RWPE1 (cell line): ENCODE measurements around the gene SLC2A9.

Experiments used
- CTCF ChIA-PET: fragments of 350-600 bp; sonication (Branson Sonifier 250); formaldehyde crosslinking; extraction: SDS; loops from one replicate; lab custom pipeline; 2021; lab: Yijun Ruan, JAX
- POLR2A ChIA-PET: fragments of 400-600 bp; formaldehyde crosslinking; extraction: SDS; loops from one replicate; lab custom pipeline; 2020; ENCODE audit warnings: antibody characterized with exemption; ENCODE audit not compliant: low non-redundant PET; lab: Yijun Ruan, JAX
- DNase-seq: peaks from one replicate; pipeline ENCODE4 v3.0.0; 2012; ENCODE audit warnings: low spot score
- H3K27ac ChIP-seq: fragments of 450-650 bp; 2 replicates; pipeline ENCODE4 v1.5.1; 2017
- TF ChIP-seq, protein P1 (sequence below): fragments of 450-650 bp; conservative IDR thresholded peaks from 2 replicates; pipeline ENCODE4 v1.5.1; 2017; ENCODE audit warnings: low read depth, mild to moderate bottlenecking

SLC2A9 gene

GRCh38 chr4:9952415-9952950, 68.8 kb downstream of the SLC2A9 start:
- no peak overlapping the region for H3K27ac ChIP-seq
- ChIA-PET POLR2A (no interaction called here), CTCF (no interaction called here)
- TF ChIP-seq, protein P1, sequence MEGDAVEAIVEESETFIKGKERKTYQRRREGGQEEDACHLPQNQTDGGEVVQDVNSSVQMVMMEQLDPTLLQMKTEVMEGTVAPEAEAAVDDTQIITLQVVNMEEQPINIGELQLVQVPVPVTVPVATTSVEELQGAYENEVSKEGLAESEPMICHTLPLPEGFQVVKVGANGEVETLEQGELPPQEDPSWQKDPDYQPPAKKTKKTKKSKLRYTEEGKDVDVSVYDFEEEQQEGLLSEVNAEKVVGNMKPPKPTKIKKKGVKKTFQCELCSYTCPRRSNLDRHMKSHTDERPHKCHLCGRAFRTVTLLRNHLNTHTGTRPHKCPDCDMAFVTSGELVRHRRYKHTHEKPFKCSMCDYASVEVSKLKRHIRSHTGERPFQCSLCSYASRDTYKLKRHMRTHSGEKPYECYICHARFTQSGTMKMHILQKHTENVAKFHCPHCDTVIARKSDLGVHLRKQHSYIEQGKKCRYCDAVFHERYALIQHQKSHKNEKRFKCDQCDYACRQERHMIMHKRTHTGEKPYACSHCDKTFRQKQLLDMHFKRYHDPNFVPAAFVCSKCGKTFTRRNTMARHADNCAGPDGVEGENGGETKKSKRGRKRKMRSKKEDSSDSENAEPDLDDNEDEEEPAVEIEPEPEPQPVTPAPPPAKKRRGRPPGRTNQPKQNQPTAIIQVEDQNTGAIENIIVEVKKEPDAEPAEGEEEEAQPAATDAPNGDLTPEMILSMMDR: no peak
- DNase-seq: no peak

DNA sequence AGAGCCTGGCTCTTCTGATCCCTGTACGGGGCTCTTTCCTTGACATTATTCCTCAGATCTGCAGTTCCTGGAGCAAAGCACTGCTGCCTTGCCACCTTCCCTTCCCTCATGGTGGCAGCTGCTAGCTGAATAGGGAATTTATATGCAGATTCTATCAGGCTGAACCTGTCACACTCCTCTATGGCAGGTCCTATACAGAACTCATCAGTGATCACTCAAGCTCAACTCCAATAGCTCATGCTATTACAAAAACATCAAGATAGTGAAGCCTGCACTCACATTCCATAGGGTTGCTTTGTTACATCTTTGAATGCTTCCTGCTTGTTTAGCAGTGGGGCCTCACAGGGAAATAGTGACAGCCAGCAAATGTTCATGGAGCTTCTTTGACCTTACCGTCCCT, 71.7 kb downstream of the SLC2A9 start:
- no peak for DNase-seq
- H3K27ac ChIP-seq: no peak overlapping the region
- TF ChIP-seq, protein P1: no peak
- ChIA-PET POLR2A (no interaction called here), CTCF (no interaction called here)

- DNase-seq: no peak
- H3K27ac ChIP-seq: no peak overlapping the region
- ChIA-PET CTCF (no interaction called here), POLR2A (no interaction called here)
- TF ChIP-seq, protein P1: no peak
Observed at GRCh38 chr4:9947168-9948062, 73.9 kb downstream of the SLC2A9 start.

GRCh38 chr4:9946170-9946569, 75.1 kb downstream of the SLC2A9 start:
- H3K27ac ChIP-seq: no peak overlapping the region
- ChIA-PET POLR2A (no interaction called here), CTCF (no interaction called here)
- TF ChIP-seq, protein P1: no peak
- no peak for DNase-seq

- no peak overlapping the region for H3K27ac ChIP-seq
- TF ChIP-seq, protein P1: no peak
- ChIA-PET POLR2A (no interaction called here), CTCF (no interaction called here)
- DNase-seq: no peak
Observed at GRCh38 chr4:9944431-9945425, 76.6 kb downstream of the SLC2A9 start.

DNA sequence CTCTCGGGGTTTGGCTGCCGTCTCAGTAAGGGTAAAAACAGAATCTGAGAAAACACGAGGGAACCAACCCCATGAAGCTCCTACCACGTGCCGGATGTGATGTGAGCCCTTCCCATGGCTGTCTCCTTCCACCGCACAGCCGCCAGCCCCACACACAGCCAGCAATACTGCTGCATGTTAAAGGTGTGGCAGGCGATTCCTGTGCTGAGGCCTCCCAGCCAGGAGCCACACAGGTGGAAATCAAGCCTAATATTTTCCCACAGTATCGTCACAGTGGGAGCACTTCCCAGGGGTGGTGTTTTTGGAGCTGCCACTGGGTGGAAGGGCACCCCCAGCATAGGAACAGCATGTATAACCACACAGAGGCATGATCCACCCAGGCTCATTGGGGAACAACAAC, 77.5 kb downstream of the SLC2A9 start:
- ChIA-PET POLR2A (no interaction called here), CTCF (no interaction called here)
- DNase-seq: no peak
- no peak overlapping the region for H3K27ac ChIP-seq
- TF ChIP-seq, protein P1: no peak
